Body of pancreas (tissue), 4 donors: ENCODE results near the gene GPR4. TPM values are rescaled to one million over a fixed set of nuclear protein-coding genes. Genes with fewer than 3 reads are reported as not detected.

Experiments
- ATAC-seq: fragments of 150-250 bp; one replicate; pipeline ENCODE4 v1.9.1; 2016
- DNase-seq, 4 donors: peaks; one replicate each; pipeline ENCODE4 v3.0.0-alpha.2; 2019
- H3K27ac ChIP-seq, 4 donors: fragments of 200-600 bp; sonication (generic); 1 replicate in 3 of 4; 2 replicates in 1 of 4; pipeline versions ENCODE4 v1.5.1 to v1.6.1; 2016 to 2019; ENCODE audit warnings: mild to moderate bottlenecking in 1 of 4, mixed read lengths in 1 of 4, moderate library complexity in 1 of 4
- H3K27me3 ChIP-seq, 2 donors: fragments of 200-600 bp; sonication (generic); one replicate each; pipeline ENCODE4 v1.6.0; 2016; ENCODE audit warnings: mild to moderate bottlenecking in 1 of 2
- H3K36me3 ChIP-seq, 2 donors: fragments of 200-600 bp; sonication (generic); replicated peaks in 1 of 2; 2 replicates each; pipeline ENCODE4 v1.5.1; 2016; ENCODE audit warnings: low read depth in 2 of 2; ENCODE audit not compliant: insufficient read depth in 1 of 2
- H3K4me1 ChIP-seq: fragments of 200-600 bp; sonication (generic); one replicate; pipeline ENCODE4 v1.6.0; 2016
- H3K4me3 ChIP-seq, 2 donors: fragments of 200-600 bp; sonication (generic); 1 replicate in 1 of 2; 2 replicates in 1 of 2; pipeline ENCODE4 v1.5.1; 2016 to 2019
- H3K9me3 ChIP-seq, 3 donors: fragments of 200-600 bp; sonication (generic); 1 replicate in 2 of 3; 2 replicates in 1 of 3; pipeline ENCODE4 v1.5.1; 2016
- POLR2A ChIP-seq, 3 donors: fragments of 450-650 bp; IDR thresholded peaks; one replicate each; pipeline ENCODE4 v1.6.1; 2016; ENCODE audit warnings: antibody characterized with exemption in 3 of 3, mild to moderate bottlenecking in 2 of 3
- WGBS, 2 donors: methylation state at CpG; one replicate each; pipeline ENCODE4 v1.1.5; 2017; 5-methylcytosine and 5-hydroxymethylcytosine counted together
- intact Hi-C: fragments of 100-400 bp; cut with DNase I; formaldehyde crosslinking; loops from one replicate; pipeline ENCODE4 v1.15.1; 2023
- microRNA counts, 2 donors: library from miRNA; unstranded; fragments of <30 nt; microRNA quantifications; one replicate each; lab custom pipeline; 2017
- microRNA-seq, 2 donors: library from miRNA; unstranded; fragments of <30 nt; microRNA quantifications; one replicate each; pipeline ENCODE4, GENCODE V29; 2016; ENCODE audit warnings: borderline number of aligned reads in 2 of 2, borderline replicate concordance in 2 of 2
- small RNA-seq: library from RNA; depleted of rRNA; stranded (forward); fragments of <200 nt; gene quantifications from one replicate; pipeline ENCODE3, GENCODE V24; 2016
- total RNA-seq, 2 donors: library from RNA; depleted of rRNA; stranded (reverse); fragments of >200 nt; gene quantifications; one replicate each; pipeline ENCODE4 v1.1.0, GENCODE V29; 2016
- TF ChIP-seq, protein P1 (sequence below), 7 experiments: fragments of 450-650 bp in 4 of 7; fragments of 200-600 bp in 3 of 7; sonication (generic) in 3 of 7; IDR thresholded peaks; one replicate each; pipeline ENCODE4 v1.5.1; 2016 to 2019; ENCODE audit warnings: antibody characterized with exemption in 7 of 7

GPR4 gene
- total RNA-seq, 2 donors from 2014 or later: 0.99 to 1.3 TPM

DNA sequence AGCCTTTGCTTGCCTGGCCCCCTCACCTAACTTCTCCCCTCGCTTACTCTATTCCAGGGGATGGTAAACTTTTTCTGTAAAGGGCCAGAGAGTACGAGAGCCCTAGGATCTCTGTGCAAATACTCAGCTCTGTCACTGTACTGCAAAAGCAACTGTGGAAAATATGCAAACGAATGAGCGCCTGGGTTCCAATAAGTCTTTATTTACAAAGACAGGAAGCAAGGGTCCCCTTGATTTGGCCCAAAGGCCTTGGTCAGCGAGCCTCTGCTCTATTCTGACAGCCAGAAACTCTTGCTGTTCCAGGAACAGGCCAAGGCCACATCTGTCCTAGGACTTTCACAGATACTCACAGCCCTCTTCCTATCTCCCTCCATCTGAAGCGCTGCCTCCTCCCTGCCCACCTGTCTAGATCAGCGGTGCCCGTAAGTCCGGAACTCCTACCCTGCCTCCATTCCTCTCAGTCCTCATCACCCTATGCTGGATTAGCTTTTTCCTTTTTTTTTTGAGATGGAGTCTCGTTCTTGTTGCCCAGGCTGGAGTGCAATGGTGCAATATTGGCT, 54.7 kb downstream of the GPR4 start:
- ATAC-seq: no peak
- intact Hi-C loops: no loop called here

DNA sequence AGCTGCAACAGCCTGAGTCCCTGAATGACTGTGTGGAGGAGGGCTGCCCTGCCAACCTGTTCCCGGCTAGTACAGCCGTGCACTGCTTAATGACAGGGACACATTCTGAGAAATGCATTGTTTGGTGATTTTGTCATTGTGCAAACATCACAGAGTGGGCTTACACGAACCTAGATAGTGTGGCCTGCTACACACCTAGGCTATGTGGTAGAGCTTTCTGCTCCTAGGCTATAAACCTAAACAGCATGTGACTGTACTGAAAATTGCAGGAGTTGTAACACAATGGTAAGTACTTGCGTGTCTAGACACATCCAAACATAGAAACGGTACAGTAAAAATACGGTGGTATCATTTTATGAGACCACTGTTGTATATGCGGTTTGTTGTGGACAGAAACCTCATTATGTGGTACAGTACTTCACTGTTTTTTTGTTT, 59.8 kb downstream of the GPR4 start:
- Histone ChIP-seq H3K27ac (no peak overlapping the region), H3K9me3 (no peaks in the 10 kb centered on the region), H3K4me3 (no peak overlapping the region), H3K36me3 (no peaks in the 10 kb centered on the region), H3K4me1 (peaks cover 5% of the 10 kb centered on the region), H3K27me3 (no peaks in the 10 kb centered on the region)
- WGBS, 2 donors: 63 to 69% methylated on average over 7 of the region's 7 CpGs
- intact Hi-C loops: no loop called here
- TF ChIP-seq, protein P1, sequence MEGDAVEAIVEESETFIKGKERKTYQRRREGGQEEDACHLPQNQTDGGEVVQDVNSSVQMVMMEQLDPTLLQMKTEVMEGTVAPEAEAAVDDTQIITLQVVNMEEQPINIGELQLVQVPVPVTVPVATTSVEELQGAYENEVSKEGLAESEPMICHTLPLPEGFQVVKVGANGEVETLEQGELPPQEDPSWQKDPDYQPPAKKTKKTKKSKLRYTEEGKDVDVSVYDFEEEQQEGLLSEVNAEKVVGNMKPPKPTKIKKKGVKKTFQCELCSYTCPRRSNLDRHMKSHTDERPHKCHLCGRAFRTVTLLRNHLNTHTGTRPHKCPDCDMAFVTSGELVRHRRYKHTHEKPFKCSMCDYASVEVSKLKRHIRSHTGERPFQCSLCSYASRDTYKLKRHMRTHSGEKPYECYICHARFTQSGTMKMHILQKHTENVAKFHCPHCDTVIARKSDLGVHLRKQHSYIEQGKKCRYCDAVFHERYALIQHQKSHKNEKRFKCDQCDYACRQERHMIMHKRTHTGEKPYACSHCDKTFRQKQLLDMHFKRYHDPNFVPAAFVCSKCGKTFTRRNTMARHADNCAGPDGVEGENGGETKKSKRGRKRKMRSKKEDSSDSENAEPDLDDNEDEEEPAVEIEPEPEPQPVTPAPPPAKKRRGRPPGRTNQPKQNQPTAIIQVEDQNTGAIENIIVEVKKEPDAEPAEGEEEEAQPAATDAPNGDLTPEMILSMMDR (IDR thresholded peaks at IDR 0.05): no peak
- TF ChIP-seq POLR2A (IDR thresholded peaks at IDR 0.05): no peak
- no peak for DNase-seq
- no peak for ATAC-seq

More for the DNA sequence above, 54.7 kb downstream of the GPR4 start:
- Histone ChIP-seq H3K27ac (no peak overlapping the region), H3K9me3 (no peaks in the 10 kb centered on the region), H3K27me3 (no peaks in the 10 kb centered on the region), H3K4me3 (no peak overlapping the region), H3K4me1 (peaks cover 5% of the 10 kb centered on the region), H3K36me3 (no peaks in the 10 kb centered on the region)
- no peak for DNase-seq
- WGBS, 2 donors: 92% methylated on average over 10 of the region's 10 CpGs
- no peak for TF ChIP-seq POLR2A (IDR thresholded peaks at IDR 0.05)
- TF ChIP-seq, protein P1 (IDR thresholded peaks at IDR 0.05): no peak

MicroRNA genes within 50 kb of the gene (microRNA counts, 767-probe panel; counts per million panel counts)
- microRNA hsa-miR-330-3p (lab: Ali Mortazavi, UCI): 0 to 736 counts per million in 2 donors
- 0 to 736 counts per million in 2 donors for microRNA hsa-miR-330-5p (lab: Ali Mortazavi, UCI)

Small RNA genes lying within 50 kb of the gene (microRNA-seq; reads per million reads assigned to microRNA genes)
- 73.2 to 86.1 reads per million in 2 donors for gene MIR330

Small RNA genes lying within 50 kb of the gene (small RNA-seq; reads per million reads assigned to genes)
- gene RN7SL836P: not detected

Other genes with a start within 250 kb of the GPR4 start
- 10 to 100 TPM in 1 of 2 donors, 1 to 10 TPM in 1; 7.8 to 29.3 TPM for gene ERCC2, start 231.6 kb downstream of the GPR4 start, total RNA-seq
- 10 to 100 TPM; 26.4 to 32.9 TPM for gene PPP1R13L, start 197.1 kb downstream of the GPR4 start, total RNA-seq
- 1 to 10 TPM; 1.8 to 2.0 TPM for gene POLR1G, start 195.6 kb downstream of the GPR4 start, total RNA-seq
- gene ERCC1, start 178.3 kb downstream of the GPR4 start, total RNA-seq: 10 to 100 TPM; 91.3 to 97.9 TPM
- 10 to 100 TPM in 1 of 2 donors, 1 to 10 TPM in 1; 4.2 to 84.7 TPM for gene FOSB, start 134.2 kb downstream of the GPR4 start, total RNA-seq
- 1 to 10 TPM; 2.9 to 5.6 TPM for gene RTN2, start 105.2 kb downstream of the GPR4 start, total RNA-seq
- not detected for gene PPM1N, start 103.8 kb downstream of the GPR4 start, total RNA-seq
- gene VASP, start 94.7 kb downstream of the GPR4 start, total RNA-seq: 10 to 100 TPM; 27.0 to 29.7 TPM
- 10 to 100 TPM in 1 of 2 donors, 1 to 10 TPM in 1; 4.2 to 22.7 TPM for gene OPA3, start 17.4 kb downstream of the GPR4 start, total RNA-seq
- 10 to 100 TPM; 25.7 to 60.6 TPM for gene EML2, start 37.2 kb upstream of the GPR4 start, total RNA-seq
- 1 to 10 TPM; 3.9 to 9.2 TPM for gene GIPR, start 66.0 kb upstream of the GPR4 start, total RNA-seq
- gene SNRPD2, start 89.7 kb upstream of the GPR4 start, total RNA-seq: 10 to 100 TPM; 25.1 to 66.4 TPM
- 1 to 10 TPM; 2.1 to 4.0 TPM for gene QPCTL, start 90.5 kb upstream of the GPR4 start, total RNA-seq
- 10 to 100 TPM in 1 of 2 donors, 1 to 10 TPM in 1; 7.8 to 11.9 TPM for gene FBXO46, start 128.7 kb upstream of the GPR4 start, total RNA-seq
- gene MEIOSIN, start 131.2 kb upstream of the GPR4 start, total RNA-seq: not detected
- 10 to 100 TPM; 21.0 to 60.3 TPM for gene SIX5, start 167.0 kb upstream of the GPR4 start, total RNA-seq
- 10 to 100 TPM; 57.9 to 81.4 TPM for gene DMPK, start 180.3 kb upstream of the GPR4 start, total RNA-seq
- 10 to 100 TPM; 19.7 to 20.4 TPM for gene DMWD, start 190.6 kb upstream of the GPR4 start, total RNA-seq
- gene RSPH6A, start 213.1 kb upstream of the GPR4 start, total RNA-seq: under 1 TPM in 1 of 2 donors, not detected in 1; 0.33 TPM